ENCODE measurements around the gene ELL2. TPM values are rescaled to one million over a fixed set of nuclear protein-coding genes. Genes with fewer than 3 reads are reported as not detected.

ELL2 gene
- total and polyA plus RNA-seq, 2 of the 13 experiments (the other 11 are each of a cell fraction or from before 2014, with no cell fraction given): 78.9 to 97.1 TPM

DNA sequence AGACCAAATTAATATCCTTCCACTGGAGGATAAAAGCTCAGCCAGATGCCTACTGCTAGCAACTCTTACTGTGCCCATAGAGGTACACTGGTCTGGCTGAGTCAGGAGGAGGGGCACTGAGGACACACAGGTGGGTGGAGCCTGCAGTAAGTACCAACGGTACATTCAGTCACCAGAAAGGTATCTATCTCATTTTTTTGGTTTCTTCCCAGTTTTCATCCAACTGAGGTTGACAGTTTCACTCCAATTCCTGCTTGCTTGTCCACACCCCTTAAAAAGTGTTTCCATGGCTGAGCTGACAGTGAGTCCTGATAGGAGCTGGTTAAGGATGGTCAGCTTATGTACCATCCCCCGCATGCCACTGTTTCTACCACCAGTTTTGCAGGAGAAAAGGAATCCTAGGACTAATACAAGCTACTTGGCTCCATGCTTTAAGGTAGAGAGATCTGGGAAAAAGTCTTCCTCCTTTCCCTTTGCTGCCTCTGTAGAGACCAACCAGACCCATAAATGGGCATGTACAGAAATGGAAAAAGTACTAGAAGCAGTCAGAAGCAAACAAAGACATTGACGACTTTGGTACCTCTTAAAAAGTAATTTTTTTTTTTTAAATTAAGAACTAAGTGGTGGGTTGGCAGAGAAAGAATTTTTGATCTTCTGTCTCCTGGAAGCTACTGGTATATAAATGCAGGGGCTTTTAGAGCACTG lies 3.2 kb downstream of the ELL2 start (continued):
- TF ChIP-seq E2F1 (CRISPR knock-in tag; IDR thresholded peaks at IDR 0.05) (no peak), FOXA3 (CRISPR knock-in tag; IDR thresholded peaks at IDR 0.05) (peak; percentile 33; the same call in 1 of the 2 replicates), ZBTB46 (CRISPR knock-in tag; IDR thresholded peaks at IDR 0.05; ENCODE audit: borderline replicate concordance) (no peak), TCF7 (IDR thresholded peaks at IDR 0.05; ENCODE audit: low read depth) (no peak), FOXJ3 (CRISPR knock-in tag; IDR thresholded peaks at IDR 0.05; ENCODE audit: borderline replicate concordance) (peak; percentile 24; the same call in 1 of the 2 replicates), ZNF781 (CRISPR knock-in tag; IDR thresholded peaks at IDR 0.05; ENCODE audit: borderline replicate concordance, not compliant biosample characterization) (no peak), NFKB2 (CRISPR knock-in tag; IDR thresholded peaks at IDR 0.05; ENCODE audit: borderline replicate concordance) (no peak), NR2C2 (CRISPR knock-in tag; IDR thresholded peaks at IDR 0.05; ENCODE audit: borderline replicate concordance) (no peak), ISX (CRISPR knock-in tag; conservative IDR thresholded peaks at IDR 0.05) (no peak), ZMYM4 (CRISPR knock-in tag; IDR thresholded peaks at IDR 0.05) (no peak), FUBP1 (CRISPR knock-in tag; IDR thresholded peaks at IDR 0.05; ENCODE audit: borderline replicate concordance) (no peak), PRDM15 (CRISPR knock-in tag; IDR thresholded peaks at IDR 0.05) (no peak), KDM5A (IDR thresholded peaks at IDR 0.05; ENCODE audit: borderline replicate concordance, low read length) (0 out of 2 replicates have a peak, but pooled peaks have one; percentile 2), ZNF180 (CRISPR knock-in tag; IDR thresholded peaks at IDR 0.05; ENCODE audit: borderline replicate concordance, low read depth) (no peak)
- TF ChIP-seq, protein P1, sequence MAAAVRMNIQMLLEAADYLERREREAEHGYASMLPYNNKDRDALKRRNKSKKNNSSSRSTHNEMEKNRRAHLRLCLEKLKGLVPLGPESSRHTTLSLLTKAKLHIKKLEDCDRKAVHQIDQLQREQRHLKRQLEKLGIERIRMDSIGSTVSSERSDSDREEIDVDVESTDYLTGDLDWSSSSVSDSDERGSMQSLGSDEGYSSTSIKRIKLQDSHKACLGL (CRISPR knock-in tag; IDR thresholded peaks at IDR 0.05): no peak
- TF ChIP-seq, protein P2, sequence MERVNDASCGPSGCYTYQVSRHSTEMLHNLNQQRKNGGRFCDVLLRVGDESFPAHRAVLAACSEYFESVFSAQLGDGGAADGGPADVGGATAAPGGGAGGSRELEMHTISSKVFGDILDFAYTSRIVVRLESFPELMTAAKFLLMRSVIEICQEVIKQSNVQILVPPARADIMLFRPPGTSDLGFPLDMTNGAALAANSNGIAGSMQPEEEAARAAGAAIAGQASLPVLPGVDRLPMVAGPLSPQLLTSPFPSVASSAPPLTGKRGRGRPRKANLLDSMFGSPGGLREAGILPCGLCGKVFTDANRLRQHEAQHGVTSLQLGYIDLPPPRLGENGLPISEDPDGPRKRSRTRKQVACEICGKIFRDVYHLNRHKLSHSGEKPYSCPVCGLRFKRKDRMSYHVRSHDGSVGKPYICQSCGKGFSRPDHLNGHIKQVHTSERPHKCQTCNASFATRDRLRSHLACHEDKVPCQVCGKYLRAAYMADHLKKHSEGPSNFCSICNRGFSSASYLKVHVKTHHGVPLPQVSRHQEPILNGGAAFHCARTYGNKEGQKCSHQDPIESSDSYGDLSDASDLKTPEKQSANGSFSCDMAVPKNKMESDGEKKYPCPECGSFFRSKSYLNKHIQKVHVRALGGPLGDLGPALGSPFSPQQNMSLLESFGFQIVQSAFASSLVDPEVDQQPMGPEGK (CRISPR knock-in tag; IDR thresholded peaks at IDR 0.05): no peak

All from HepG2 (cell line).